ENCODE data around the gene FOLH1. TPM values are rescaled to one million over a fixed set of nuclear protein-coding genes. Genes with fewer than 3 reads are reported as not detected.
"Not testable (repeated sequence)": the region's sequence is repeated elsewhere in the genome, so short reads cannot be mapped to it uniquely, and the experiment has no call there.

FOLH1 gene
- total RNA-seq, 1 donor from 2014 or later, result 0.36 TPM

- not testable (repeated sequence) for FAIRE-seq; H3K9me3 ChIP-seq (ENCODE audit: insufficient read depth, low read depth, low read length); H3K4me1 ChIP-seq (ENCODE audit: insufficient read depth, low read length); H3K9ac ChIP-seq (ENCODE audit: low read length); H3K4me2 ChIP-seq (ENCODE audit: low read length); H2AFZ ChIP-seq (ENCODE audit: low read depth, low read length); H3K27me3 ChIP-seq (ENCODE audit: insufficient read depth, low read length); H3K4me3 Mint-ChIP-seq (ENCODE audit: unreplicated experiment); H4K20me1 ChIP-seq (ENCODE audit: insufficient read depth, low read length); H3K36me3 ChIP-seq (ENCODE audit: insufficient read depth, low read length); H3K4me3 ChIP-seq (ENCODE audit: insufficient read depth, low read depth, low read length); H3K27ac Mint-ChIP-seq (ENCODE audit: unreplicated experiment); H3K79me2 ChIP-seq (ENCODE audit: insufficient read depth, low read length); H3K36me3 Mint-ChIP-seq (ENCODE audit: low read depth, unreplicated experiment); H3K9me3 Mint-ChIP-seq (ENCODE audit: unreplicated experiment); H3K27me3 Mint-ChIP-seq (ENCODE audit: low read depth, unreplicated experiment); H3K4me1 Mint-ChIP-seq (ENCODE audit: low read depth, unreplicated experiment); DNase-seq (ENCODE audit: low read depth); H3K27ac ChIP-seq (ENCODE audit: low read depth, low read length)
Measured at GRCh38 chr11:49225255-49225785, 16.9 kb upstream of the FOLH1 start.

- Histone ChIP-seq H3K4me3 (ENCODE audit: insufficient read depth, low read depth, low read length) (no peak overlapping the region), H4K20me1 (ENCODE audit: insufficient read depth, low read length) (no peaks in the 10 kb centered on the region), H2AFZ (ENCODE audit: low read depth, low read length) (no peak overlapping the region), H3K79me2 (ENCODE audit: insufficient read depth, low read length) (no peaks in the 10 kb centered on the region), H3K4me2 (ENCODE audit: low read length) (no peak overlapping the region), H3K4me1 (ENCODE audit: insufficient read depth, low read length) (no peaks in the 10 kb centered on the region), H3K9me3 (ENCODE audit: insufficient read depth, low read depth, low read length) (no peaks in the 10 kb centered on the region), H3K9ac (ENCODE audit: low read length) (no peak overlapping the region), H3K27me3 (ENCODE audit: insufficient read depth, low read length) (no peaks in the 10 kb centered on the region), H3K27ac (ENCODE audit: low read depth, low read length) (no peak overlapping the region), H3K36me3 (ENCODE audit: insufficient read depth, low read length) (no peaks in the 10 kb centered on the region)
- H3K27me3 Mint-ChIP-seq (ENCODE audit: low read depth, unreplicated experiment), result peaks cover 1% of the 10 kb centered on the region
- FAIRE-seq (no peak), DNase-seq (ENCODE audit: low read depth) (no peak)
- no peaks in the 10 kb centered on the region for H3K4me1 Mint-ChIP-seq (ENCODE audit: low read depth, unreplicated experiment)
- TF ChIP-seq CTCF (IDR thresholded peaks at IDR 0.05; ENCODE audit: insufficient read depth, low read depth, low read length), result no peak
- TF ChIP-seq EZH2 (IDR thresholded peaks at IDR 0.05; ENCODE audit: insufficient read depth, low read length), result no peak
- peaks cover 1% of the 10 kb centered on the region for H3K9me3 Mint-ChIP-seq (ENCODE audit: unreplicated experiment)
- no peaks in the 10 kb centered on the region for H3K36me3 Mint-ChIP-seq (ENCODE audit: low read depth, unreplicated experiment)
- no peak overlapping the region for H3K27ac Mint-ChIP-seq (ENCODE audit: unreplicated experiment)
- no peak overlapping the region for H3K4me3 Mint-ChIP-seq (ENCODE audit: unreplicated experiment)
Measured at GRCh38 chr11:49221112-49221511, 12.7 kb upstream of the FOLH1 start.

- Histone ChIP-seq H3K4me1 (ENCODE audit: insufficient read depth, low read length) (no peaks in the 10 kb centered on the region), H3K79me2 (ENCODE audit: insufficient read depth, low read length) (no peaks in the 10 kb centered on the region), H3K9me3 (ENCODE audit: insufficient read depth, low read depth, low read length) (no peaks in the 10 kb centered on the region), H3K9ac (ENCODE audit: low read length) (no peak overlapping the region), H3K27ac (ENCODE audit: low read depth, low read length) (no peak overlapping the region), H3K4me2 (ENCODE audit: low read length) (no peak overlapping the region), H2AFZ (ENCODE audit: low read depth, low read length) (no peak overlapping the region), H3K4me3 (ENCODE audit: insufficient read depth, low read depth, low read length) (no peak overlapping the region), H3K36me3 (ENCODE audit: insufficient read depth, low read length) (no peaks in the 10 kb centered on the region), H3K27me3 (ENCODE audit: insufficient read depth, low read length) (no peaks in the 10 kb centered on the region), H4K20me1 (ENCODE audit: insufficient read depth, low read length) (no peaks in the 10 kb centered on the region)
- Mint-ChIP-seq H3K4me1 (ENCODE audit: low read depth, unreplicated experiment) (no peaks in the 10 kb centered on the region), H3K4me3 (ENCODE audit: unreplicated experiment) (no peak overlapping the region), H3K27ac (ENCODE audit: unreplicated experiment) (no peak overlapping the region), H3K9me3 (ENCODE audit: unreplicated experiment) (no peaks in the 10 kb centered on the region), H3K36me3 (ENCODE audit: low read depth, unreplicated experiment) (no peaks in the 10 kb centered on the region), H3K27me3 (ENCODE audit: low read depth, unreplicated experiment) (no peaks in the 10 kb centered on the region)
- FAIRE-seq (no peak), DNase-seq (ENCODE audit: low read depth) (no peak)
- TF ChIP-seq EZH2 (IDR thresholded peaks at IDR 0.05; ENCODE audit: insufficient read depth, low read length), result no peak
- no peak for TF ChIP-seq CTCF (IDR thresholded peaks at IDR 0.05; ENCODE audit: insufficient read depth, low read depth, low read length)
Measured at GRCh38 chr11:49213026-49213560, 4.7 kb upstream of the FOLH1 start.

GRCh38 chr11:49206999-49207398 lies 1.4 kb downstream of the FOLH1 start:
- H3K36me3 Mint-ChIP-seq (ENCODE audit: low read depth, unreplicated experiment); H3K9ac ChIP-seq (ENCODE audit: low read length); H4K20me1 ChIP-seq (ENCODE audit: insufficient read depth, low read length); H3K36me3 ChIP-seq (ENCODE audit: insufficient read depth, low read length); H3K4me3 ChIP-seq (ENCODE audit: insufficient read depth, low read depth, low read length); H3K4me1 ChIP-seq (ENCODE audit: insufficient read depth, low read length); H3K4me1 Mint-ChIP-seq (ENCODE audit: low read depth, unreplicated experiment); H3K9me3 ChIP-seq (ENCODE audit: insufficient read depth, low read depth, low read length); H3K9me3 Mint-ChIP-seq (ENCODE audit: unreplicated experiment); H3K4me3 Mint-ChIP-seq (ENCODE audit: unreplicated experiment); H3K27ac Mint-ChIP-seq (ENCODE audit: unreplicated experiment); H3K4me2 ChIP-seq (ENCODE audit: low read length); FAIRE-seq; H3K79me2 ChIP-seq (ENCODE audit: insufficient read depth, low read length); DNase-seq (ENCODE audit: low read depth); H2AFZ ChIP-seq (ENCODE audit: low read depth, low read length); H3K27ac ChIP-seq (ENCODE audit: low read depth, low read length); H3K27me3 ChIP-seq (ENCODE audit: insufficient read depth, low read length): not testable (repeated sequence)
- peaks cover 11% of the 10 kb centered on the region for H3K27me3 Mint-ChIP-seq (ENCODE audit: low read depth, unreplicated experiment)
